H1 (cell line): Measurements from ENCODE around the gene ABCG1. TPM values are rescaled to one million over a fixed set of nuclear protein-coding genes. Genes with fewer than 3 reads are reported as not detected.

Source experiments
- CTCF ChIA-PET: fragments of 300-600 bp; sonication (Branson Sonifier 250); formaldehyde crosslinking; loops from one replicate; lab custom pipeline; 2021; ENCODE audit not compliant: partially characterized antibody; lab: Charles Lee
- POLR2A ChIA-PET: fragments of 300-600 bp; sonication (Branson Sonifier 250); formaldehyde crosslinking; loops from one replicate; lab custom pipeline; 2021; ENCODE audit warnings: inconsistent platforms; ENCODE audit not compliant: partially characterized antibody; lab: Charles Lee
- DNase-seq, 2 experiments: peaks; one replicate each; pipeline versions ENCODE4 v3.0.0 to v3.0.0-alpha.2; 2010 to 2022; ENCODE audit warnings: low spot score in 2 of 2, low read depth in 1 of 2, mixed read lengths in 1 of 2
- FAIRE-seq: peaks from 2 replicates; lab custom pipeline; 2011; peaks lifted over from hg19 to GRCh38; lab: Jason Lieb, UNC
- H2AFZ ChIP-seq: 2 replicates; pipeline ENCODE4 v1.8.1; 2012; ENCODE audit warnings: low read length, inconsistent platforms
- H2AK5ac ChIP-seq: 2 replicates; pipeline ENCODE4 v1.6.1; 2013; ENCODE audit warnings: low read depth, low read length
- H2BK120ac ChIP-seq: replicated peaks from 2 replicates; pipeline ENCODE3; 2013; ENCODE audit warnings: low read depth, low read length, inconsistent platforms
- H2BK12ac ChIP-seq: 2 replicates; pipeline ENCODE4 v1.6.1; 2013; ENCODE audit warnings: low read depth, low read length
- H2BK15ac ChIP-seq: 2 replicates; pipeline ENCODE4 v1.6.1; 2013; ENCODE audit warnings: low read length
- H2BK20ac ChIP-seq: 2 replicates; pipeline ENCODE4 v1.6.1; 2013; ENCODE audit warnings: low read length
- H2BK5ac ChIP-seq: 2 replicates; pipeline ENCODE4 v1.6.1; 2013; ENCODE audit warnings: low read depth, low read length
- H3K14ac ChIP-seq: 2 replicates; pipeline ENCODE4 v1.6.1; 2013; ENCODE audit warnings: inconsistent platforms; ENCODE audit not compliant: insufficient read length
- H3K18ac ChIP-seq: 2 replicates; pipeline ENCODE4 v1.6.1; 2013; ENCODE audit warnings: low read length; ENCODE audit errors: extremely low read depth
- H3K23ac ChIP-seq: 2 replicates; pipeline ENCODE4 v1.6.1; 2013; ENCODE audit warnings: inconsistent platforms; ENCODE audit not compliant: insufficient read length
- H3K23me2 ChIP-seq: 2 replicates; pipeline ENCODE4 v1.6.1; 2013; ENCODE audit warnings: low read depth, low read length
- H3K27ac ChIP-seq: 2 replicates; pipeline ENCODE4 v1.6.1; 2011; ENCODE audit warnings: low read depth, low read length, inconsistent platforms
- H3K27me3 ChIP-seq, 4 experiments: replicated peaks in 1 of 4; 1 replicate in 1 of 4; 2 replicates in 3 of 4; pipeline versions ENCODE4 v1.6.1 to v1.8.1; 2011 to 2013; ENCODE audit warnings: low read length in 3 of 4, mild to moderate bottlenecking in 3 of 4, inconsistent platforms in 2 of 4, mixed read lengths in 2 of 4, moderate library complexity in 1 of 4; ENCODE audit not compliant: control insufficient read depth in 3 of 4, insufficient read depth in 3 of 4; ENCODE audit errors: extremely low read depth in 1 of 4
- H3K36me3 ChIP-seq, 4 experiments: 2 replicates each; pipeline versions ENCODE4 v1.6.1 to v1.8.1; 2011 to 2013; ENCODE audit warnings: mild to moderate bottlenecking in 4 of 4, low read length in 3 of 4, moderate library complexity in 2 of 4, control low read depth in 1 of 4, inconsistent platforms in 1 of 4; ENCODE audit not compliant: insufficient read depth in 4 of 4, control insufficient read depth in 2 of 4
- H3K4ac ChIP-seq: replicated peaks from 2 replicates; pipeline ENCODE3; 2013; ENCODE audit warnings: low read length, low read depth, mixed read lengths, inconsistent platforms; ENCODE audit not compliant: insufficient read length
- H3K4me1 ChIP-seq, 4 experiments: replicated peaks in 1 of 4; 1 replicate in 1 of 4; 2 replicates in 3 of 4; pipeline versions ENCODE4 v1.6.1 to v1.8.1; 2011 to 2013; ENCODE audit warnings: low read length in 3 of 4, inconsistent platforms in 2 of 4, mixed read lengths in 1 of 4; ENCODE audit not compliant: insufficient read depth in 4 of 4, control insufficient read depth in 3 of 4
- H3K4me2 ChIP-seq, 2 experiments: 2 replicates each; pipeline versions ENCODE4 v1.6.1 to v1.8.1; 2011 to 2013; ENCODE audit warnings: low read depth in 2 of 2, low read length in 2 of 2, control low read depth in 1 of 2, inconsistent platforms in 1 of 2, mild to moderate bottlenecking in 1 of 2; ENCODE audit not compliant: insufficient read depth in 1 of 2
- H3K4me3 ChIP-seq, 4 experiments: fragments of 200-600, 300-600 bp in 1 of 4; sonication (generic), shearing (Covaris generic), sonication (Bioruptor Twin) in 1 of 4; 2 replicates each; pipeline versions ENCODE4 v1.5.1 to v1.8.1; 2011 to 2016; ENCODE audit warnings: low read length in 4 of 4, low read depth in 3 of 4, control low read depth in 2 of 4, inconsistent platforms in 2 of 4, mild to moderate bottlenecking in 2 of 4, mixed read lengths in 1 of 4, moderate library complexity in 1 of 4; ENCODE audit not compliant: insufficient read depth in 2 of 4; ENCODE audit errors: extremely low read depth in 1 of 4
- H3K56ac ChIP-seq: replicated peaks from 2 replicates; pipeline ENCODE3; 2013; ENCODE audit warnings: low read depth, mild to moderate bottlenecking, mixed read lengths, low read length, inconsistent platforms; ENCODE audit not compliant: insufficient read length
- H3K79me1 ChIP-seq: 2 replicates; pipeline ENCODE4 v1.6.1; 2013; ENCODE audit warnings: low read depth, low read length, control low read depth
- H3K79me2 ChIP-seq, 2 experiments: 2 replicates each; pipeline versions ENCODE4 v1.6.1 to v1.8.1; 2012 to 2013; ENCODE audit warnings: low read length in 2 of 2, mild to moderate bottlenecking in 2 of 2, inconsistent platforms in 1 of 2; ENCODE audit not compliant: insufficient read depth in 2 of 2, control insufficient read depth in 1 of 2
- H3K9ac ChIP-seq, 4 experiments: replicated peaks in 1 of 4; 1 replicate in 1 of 4; 2 replicates in 3 of 4; pipeline versions ENCODE4 v1.6.1 to v1.8.1; 2011 to 2013; ENCODE audit warnings: low read depth in 3 of 4, low read length in 3 of 4, control low read depth in 2 of 4, mild to moderate bottlenecking in 2 of 4, moderate library complexity in 2 of 4, inconsistent platforms in 1 of 4; ENCODE audit errors: extremely low read depth in 1 of 4
- H3K9me3 ChIP-seq, 2 experiments: 2 replicates each; pipeline versions ENCODE4 v1.6.1 to v1.8.1; 2012 to 2013; ENCODE audit warnings: mild to moderate bottlenecking in 2 of 2, moderate library complexity in 2 of 2, control low read depth in 1 of 2, inconsistent platforms in 1 of 2, low read depth in 1 of 2, low read length in 1 of 2, mixed read lengths in 1 of 2; ENCODE audit not compliant: insufficient read depth in 2 of 2
- H4K20me1 ChIP-seq, 2 experiments: replicated peaks in 1 of 2; 2 replicates each; pipeline versions ENCODE3 to v1.8.1; 2011 to 2013; ENCODE audit warnings: inconsistent platforms in 2 of 2, low read length in 2 of 2, mild to moderate bottlenecking in 1 of 2; ENCODE audit not compliant: insufficient read depth in 2 of 2, control insufficient read depth in 1 of 2
- H4K5ac ChIP-seq: 2 replicates; pipeline ENCODE4 v1.6.1; 2013; ENCODE audit warnings: low read length, low read depth, mixed read lengths, inconsistent platforms; ENCODE audit not compliant: insufficient read length
- H4K8ac ChIP-seq: 2 replicates; pipeline ENCODE4 v1.8.0; 2013; ENCODE audit warnings: mild to moderate bottlenecking, moderate library complexity, low read length, inconsistent platforms; ENCODE audit not compliant: insufficient read depth; ENCODE audit errors: extremely low read depth
- H4K91ac ChIP-seq: replicated peaks from 2 replicates; pipeline ENCODE3; 2013; ENCODE audit warnings: low read length, mixed read lengths, inconsistent platforms; ENCODE audit not compliant: insufficient read length
- BCL11A ChIP-seq, 2 experiments: IDR thresholded peaks; one replicate each; pipeline ENCODE4 v1.6.1; 2011; ENCODE audit warnings: low read depth in 2 of 2, low read length in 2 of 2, mild to moderate bottlenecking in 2 of 2
- CEBPB ChIP-seq: IDR thresholded peaks from 2 replicates; pipeline ENCODE4 v1.6.1; 2012; ENCODE audit warnings: low read depth, low read length
- CHD1 ChIP-seq: IDR thresholded peaks from 2 replicates; pipeline ENCODE4 v1.6.1; 2012; ENCODE audit warnings: low read depth, low read length, improper control_type of control experiment
- CHD2 ChIP-seq: IDR thresholded peaks from 2 replicates; pipeline ENCODE4 v1.6.1; 2012; ENCODE audit warnings: low read length, improper control_type of control experiment
- GABPA ChIP-seq: IDR thresholded peaks from 2 replicates; pipeline ENCODE4 v1.6.1; 2011; ENCODE audit warnings: mild to moderate bottlenecking, low read length, moderate library complexity, borderline replicate concordance; ENCODE audit not compliant: insufficient read depth
- JUN ChIP-seq: IDR thresholded peaks from 2 replicates; pipeline ENCODE4 v1.6.1; 2011; ENCODE audit warnings: low read depth, mild to moderate bottlenecking, improper control_type of control experiment, low read length
- JUND ChIP-seq: IDR thresholded peaks from 2 replicates; pipeline ENCODE4 v1.6.1; 2011; ENCODE audit warnings: mild to moderate bottlenecking, improper control_type of control experiment, low read length
- POU5F1 ChIP-seq: IDR thresholded peaks from 2 replicates; pipeline ENCODE4 v1.6.1; 2011; ENCODE audit warnings: low read depth, mild to moderate bottlenecking, low read length, moderate library complexity
- SIRT6 ChIP-seq: IDR thresholded peaks from one replicate; pipeline ENCODE4 v1.7.1; 2012; ENCODE audit warnings: low read length, inconsistent platforms
- SP1 ChIP-seq: IDR thresholded peaks from 2 replicates; pipeline ENCODE4 v1.6.1; 2011; ENCODE audit warnings: low read depth, low read length
- SRF ChIP-seq: IDR thresholded peaks from 2 replicates; pipeline ENCODE4 v1.6.1; 2011; ENCODE audit warnings: mild to moderate bottlenecking, low read depth, low read length, moderate library complexity
- TBP ChIP-seq: IDR thresholded peaks from 2 replicates; pipeline ENCODE4 v1.6.1; 2011; ENCODE audit warnings: low read depth, low read length, improper control_type of control experiment
- WGBS, 2 experiments: shearing (Covaris generic) in 1 of 2; methylation state at CpG; one replicate each; pipeline versions ENCODE4 v1.1.6 to v1.1.7; 2013 to 2015; ENCODE audit warnings: low lambda C conversion rate in 2 of 2, mixed read lengths in 2 of 2, inconsistent platforms in 1 of 2, low coverage in 1 of 2, missing lambda C conversion rate in 1 of 2; ENCODE audit not compliant: insufficient replicate concordance in 2 of 2, insufficient coverage in 1 of 2, insufficient read length in 1 of 2; ENCODE audit errors: extremely low coverage in 1 of 2, missing lambda C conversion rate in 1 of 2; 5-methylcytosine and 5-hydroxymethylcytosine counted together
- polyA plus RNA-seq, 7 experiments: library from polyadenylated mRNA; depleted of rRNA in 3 of 7; stranded (reverse) in 5 of 7; unstranded in 2 of 7; fragments of >200 nt in 5 of 7; fragments of 200-250 nt in 2 of 7; gene quantifications; 1 replicate in 5 of 7; 2 replicates in 1 of 7; 4 replicates in 1 of 7; pipeline versions ENCODE4 v1.2.1 to v1.2.3, GENCODE V29; 2011 to 2013; ENCODE audit warnings: missing spikeins in 2 of 7, mixed read lengths in 2 of 7
- total RNA-seq: library from RNA; stranded (reverse); fragmentation: NEBNext Ultra II Directional; extraction: Animal tissue kit (Norgen Biotek cat#: 25700); gene quantifications from 2 replicates; pipeline ENCODE4 v1.2.1, GENCODE V29; 2021
- TF ChIP-seq, protein P1 (sequence below): IDR thresholded peaks from 2 replicates; pipeline ENCODE4 v1.6.1; 2012; ENCODE audit warnings: inconsistent platforms
- TF ChIP-seq, protein P2 (sequence below): IDR thresholded peaks from 2 replicates; pipeline ENCODE4 v1.6.1; 2012; ENCODE audit warnings: low read length, inconsistent platforms

Gene ABCG1
- total and polyA plus RNA-seq, 2 of the 8 experiments (the other 6 are each of a cell fraction or from before 2014, with no cell fraction given), result 2.1 to 4.0 TPM

DNA sequence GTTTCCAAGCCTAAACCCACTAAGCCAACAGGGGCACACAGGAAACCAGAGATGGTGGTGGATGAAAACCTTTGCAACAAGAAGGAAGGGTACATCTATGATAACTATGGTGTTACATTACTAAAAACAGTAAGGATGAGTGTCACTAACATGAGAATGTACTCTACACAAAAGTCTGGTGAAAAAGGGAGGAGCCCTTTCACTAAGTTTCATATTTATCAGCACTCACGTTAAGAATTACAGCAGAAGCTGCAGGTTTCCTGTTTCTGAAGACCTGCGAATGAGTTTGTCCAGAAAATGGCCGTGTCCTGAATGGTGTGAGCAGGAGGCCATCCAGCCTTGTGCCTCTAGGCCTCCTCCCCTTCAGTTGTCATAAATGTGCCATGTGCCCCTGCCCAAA, 17.8 kb downstream of the ABCG1 start:
- H3K18ac ChIP-seq, result no peak overlapping the region
- no peak overlapping the region for H2BK120ac ChIP-seq
- H3K9ac ChIP-seq, result no peak overlapping the region
- FAIRE-seq, result no peak
- H2BK12ac ChIP-seq, result no peak overlapping the region
- no peak overlapping the region for H3K4ac ChIP-seq
- no peak overlapping the region for H3K27ac ChIP-seq
- H2BK15ac ChIP-seq, result 0 out of 2 replicates have a peak overlapping the region, but pooled peaks have one; percentile 3
- H3K56ac ChIP-seq, result no peak overlapping the region
- H4K20me1 ChIP-seq, result peaks cover 0 to 1% of the 10 kb centered on the region in 2 experiments
- no peak overlapping the region for H2BK5ac ChIP-seq
- H2BK20ac ChIP-seq, result no peak overlapping the region
- peaks cover 7 to 21% (median 13%) of the 10 kb centered on the region in 4 experiments for H3K4me1 ChIP-seq
- peaks cover 5% of the 10 kb centered on the region; the same call in 1 of the 2 replicates for H3K23me2 ChIP-seq
- H3K79me2 ChIP-seq, result no peaks in the 10 kb centered on the region
- WGBS, 2 experiments, result 79% methylated on average over 3 of the region's 3 CpGs; no CpG with 5 or more reads in 1 of the 2 experiments
- POLR2A ChIA-PET, result no interaction called here
- no peaks in the 10 kb centered on the region for H3K79me1 ChIP-seq
- no peak overlapping the region for H4K8ac ChIP-seq
- H3K4me3 ChIP-seq, result no peak overlapping the region
- no peak overlapping the region for H3K23ac ChIP-seq
- H2AK5ac ChIP-seq, result no peak overlapping the region
- no peaks in the 10 kb centered on the region for H3K36me3 ChIP-seq
- no peak overlapping the region for H4K91ac ChIP-seq
- H2AFZ ChIP-seq, result no peak overlapping the region
- no peak for DNase-seq
- no peak overlapping the region for H3K4me2 ChIP-seq
- no peak overlapping the region for H4K5ac ChIP-seq
- no peaks in the 10 kb centered on the region for H3K9me3 ChIP-seq
- peaks cover 0 to 24% (median 20%) of the 10 kb centered on the region in 4 experiments; a peak in 5 of 7 replicates for H3K27me3 ChIP-seq
- H3K14ac ChIP-seq, result no peak overlapping the region
- CTCF ChIA-PET, result interaction anchor here (1.0 to 4.2 kb wide), 2 partner anchors 23 to 30 kb away, joined by 3 to 31 read pairs; no protein-coding TSS in a partner anchor
- TF ChIP-seq SP1 (no peak), SRF (no peak), POU5F1 (no peak), JUN (no peak), SIRT6 (no peak), CHD2 (no peak), GABPA (no peak), CHD1 (no peak), TBP (no peak), BCL11A (IDR thresholded peaks at IDR 0.05; ENCODE audit: low read depth in 2 of 2, low read length in 2 of 2) (no peak), CEBPB (no peak), JUND (no peak)
- TF ChIP-seq, protein P1, sequence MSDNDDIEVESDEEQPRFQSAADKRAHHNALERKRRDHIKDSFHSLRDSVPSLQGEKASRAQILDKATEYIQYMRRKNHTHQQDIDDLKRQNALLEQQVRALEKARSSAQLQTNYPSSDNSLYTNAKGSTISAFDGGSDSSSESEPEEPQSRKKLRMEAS, result no peak
- TF ChIP-seq, protein P2, sequence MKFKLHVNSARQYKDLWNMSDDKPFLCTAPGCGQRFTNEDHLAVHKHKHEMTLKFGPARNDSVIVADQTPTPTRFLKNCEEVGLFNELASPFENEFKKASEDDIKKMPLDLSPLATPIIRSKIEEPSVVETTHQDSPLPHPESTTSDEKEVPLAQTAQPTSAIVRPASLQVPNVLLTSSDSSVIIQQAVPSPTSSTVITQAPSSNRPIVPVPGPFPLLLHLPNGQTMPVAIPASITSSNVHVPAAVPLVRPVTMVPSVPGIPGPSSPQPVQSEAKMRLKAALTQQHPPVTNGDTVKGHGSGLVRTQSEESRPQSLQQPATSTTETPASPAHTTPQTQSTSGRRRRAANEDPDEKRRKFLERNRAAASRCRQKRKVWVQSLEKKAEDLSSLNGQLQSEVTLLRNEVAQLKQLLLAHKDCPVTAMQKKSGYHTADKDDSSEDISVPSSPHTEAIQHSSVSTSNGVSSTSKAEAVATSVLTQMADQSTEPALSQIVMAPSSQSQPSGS, result no peak
